ENCODE data around the gene RNLS. TPM values are rescaled to one million over a fixed set of nuclear protein-coding genes. Genes with fewer than 3 reads are reported as not detected.

The RNLS gene
- total RNA-seq, 1 experiment from 2014 or later, result not detected

DNA sequence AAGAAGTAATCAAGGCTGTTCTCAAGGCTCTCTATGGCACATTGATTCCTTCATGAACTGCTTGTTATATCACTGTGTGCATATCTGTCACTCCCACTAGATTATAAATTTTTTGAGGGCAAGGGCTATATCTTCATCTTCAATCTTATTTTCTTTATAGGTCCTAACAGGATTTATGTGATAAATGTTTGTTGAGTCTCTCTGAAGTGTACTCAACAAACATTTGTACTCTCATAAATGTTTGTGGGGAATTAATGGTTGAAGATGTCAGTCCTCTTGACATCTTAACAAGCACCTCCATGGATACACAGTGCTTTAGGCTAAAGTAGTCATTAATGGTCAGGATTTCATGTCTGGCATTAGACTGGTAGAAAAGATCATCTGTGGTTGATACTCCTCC is 143.2 kb downstream of the RNLS start:
- intact Hi-C loops (cut with micrococcal nuclease), result no loop called here
- ChIA-PET CTCF (no interaction called here), RAD21 (ENCODE audit: low non-redundant PET in 1 of 2, low total read pairs in 2 of 2, uncharacterized antibody in 2 of 2, unreplicated experiment in 2 of 2) (no interaction called here), POLR2A (no interaction called here)
- Histone ChIP-seq H3K27ac (ENCODE audit: low read depth, low read length) (no peak overlapping the region), H3K4me3 (replicated peaks in 1 of 2; ENCODE audit: low read depth in 1 of 2, low read length in 2 of 2) (no peak overlapping the region), H3K9me3 (ENCODE audit: control insufficient read depth in 1 of 2, insufficient read depth in 1 of 2, low read depth in 1 of 2, low read length in 2 of 2) (no peaks in the 10 kb centered on the region), H3K9me2 (ENCODE audit: insufficient read depth) (no peaks in the 10 kb centered on the region), H4K20me1 (ENCODE audit: insufficient read depth) (no peaks in the 10 kb centered on the region), H3K27me3 (ENCODE audit: insufficient read depth, low read length) (no peaks in the 10 kb centered on the region), H3K36me3 (ENCODE audit: control insufficient read depth in 1 of 2, insufficient read depth in 2 of 2, low read length in 2 of 2) (no peaks in the 10 kb centered on the region), H2AFZ (ENCODE audit: low read depth, low read length, poor library complexity, severe bottlenecking) (no peak overlapping the region), H3K9ac (ENCODE audit: low read length) (no peak overlapping the region), H3K4me2 (ENCODE audit: low read length) (no peak overlapping the region), H3K79me2 (ENCODE audit: insufficient read depth, low read length) (no peaks in the 10 kb centered on the region), H3K4me1 (ENCODE audit: control insufficient read depth in 1 of 2, insufficient read depth in 2 of 2, low read length in 2 of 2) (peaks cover 0 to 4% of the 10 kb centered on the region in 2 experiments; a peak in 3 of 4 replicates)
- TF ChIP-seq SIN3A (IDR thresholded peaks at IDR 0.05; ENCODE audit: low read depth) (no peak), CBX3 (IDR thresholded peaks at IDR 0.05; ENCODE audit: low read depth) (no peak), TCF7L2 (IDR thresholded peaks at IDR 0.05; ENCODE audit: borderline replicate concordance, extremely low read depth, insufficient read depth, insufficient read length) (no peak), ZFX (IDR thresholded peaks at IDR 0.05) (no peak), POLR2A (IDR thresholded peaks at IDR 0.05; ENCODE audit: borderline replicate concordance, extremely low read depth, insufficient read depth, insufficient read length) (no peak), EZH2 (IDR thresholded peaks at IDR 0.05) (no peak), CTCF (IDR thresholded peaks at IDR 0.05 in 2 of 3, conservative IDR thresholded peaks at IDR 0.05 in 1 of 3; ENCODE audit: borderline replicate concordance in 1 of 3, insufficient read depth in 1 of 3, low read depth in 2 of 3, low read length in 2 of 3) (no peak), JUND (IDR thresholded peaks at IDR 0.05) (no peak), EGR1 (IDR thresholded peaks at IDR 0.05; ENCODE audit: low read depth) (no peak)
- ATAC-seq, result no peak
- BruUV-seq (replicated peaks), result no TSS peak
- no peak for DNase-seq (ENCODE audit: low read depth, low spot score)

- ATAC-seq, result 0 out of 2 replicates have a peak, but pooled peaks have one; percentile 17
- Histone ChIP-seq H3K4me3 (replicated peaks in 1 of 2; ENCODE audit: low read depth in 1 of 2, low read length in 2 of 2) (no peak overlapping the region), H3K9ac (ENCODE audit: low read length) (no peak overlapping the region), H3K9me2 (ENCODE audit: insufficient read depth) (no peaks in the 10 kb centered on the region), H4K20me1 (ENCODE audit: insufficient read depth) (no peaks in the 10 kb centered on the region), H3K27me3 (ENCODE audit: insufficient read depth, low read length) (no peaks in the 10 kb centered on the region), H3K9me3 (ENCODE audit: control insufficient read depth in 1 of 2, insufficient read depth in 1 of 2, low read depth in 1 of 2, low read length in 2 of 2) (no peaks in the 10 kb centered on the region), H3K79me2 (ENCODE audit: insufficient read depth, low read length) (no peaks in the 10 kb centered on the region), H3K36me3 (ENCODE audit: control insufficient read depth in 1 of 2, insufficient read depth in 2 of 2, low read length in 2 of 2) (no peaks in the 10 kb centered on the region), H3K27ac (ENCODE audit: low read depth, low read length) (no peak overlapping the region), H3K4me2 (ENCODE audit: low read length) (no peak overlapping the region), H2AFZ (ENCODE audit: low read depth, low read length, poor library complexity, severe bottlenecking) (no peak overlapping the region), H3K4me1 (ENCODE audit: control insufficient read depth in 1 of 2, insufficient read depth in 2 of 2, low read length in 2 of 2) (peaks cover 7 to 10% of the 10 kb centered on the region in 2 experiments; a peak in 3 of 4 replicates)
- RAD21 ChIA-PET (ENCODE audit: low non-redundant PET in 1 of 2, low total read pairs in 2 of 2, uncharacterized antibody in 2 of 2, unreplicated experiment in 2 of 2), result no interaction called here
- BruUV-seq (replicated peaks), result no TSS peak
- POLR2A ChIA-PET, result no interaction called here
- TF ChIP-seq YY1 (IDR thresholded peaks at IDR 0.05; ENCODE audit: extremely low read depth, insufficient replicate concordance, low read depth, low read length), result no peak
- TF ChIP-seq TCF7L2 (IDR thresholded peaks at IDR 0.05; ENCODE audit: borderline replicate concordance, extremely low read depth, insufficient read depth, insufficient read length), result no peak
- no peak for TF ChIP-seq CTCF (IDR thresholded peaks at IDR 0.05 in 2 of 3, conservative IDR thresholded peaks at IDR 0.05 in 1 of 3; ENCODE audit: borderline replicate concordance in 1 of 3, insufficient read depth in 1 of 3, low read depth in 2 of 3, low read length in 2 of 3)
- no peak for TF ChIP-seq SRF (IDR thresholded peaks at IDR 0.05; ENCODE audit: low read depth)
- no peak for TF ChIP-seq EZH2phosphoT487 (IDR thresholded peaks at IDR 0.05; ENCODE audit: borderline replicate concordance)
- TF ChIP-seq POLR2AphosphoS5 (IDR thresholded peaks at IDR 0.05; ENCODE audit: low read depth, low read length), result no peak
- TF ChIP-seq SP1 (IDR thresholded peaks at IDR 0.05; ENCODE audit: low read depth), result no peak
- TF ChIP-seq EZH2 (IDR thresholded peaks at IDR 0.05), result no peak
- TF ChIP-seq FOSL1 (IDR thresholded peaks at IDR 0.05; ENCODE audit: low read depth), result no peak
- no peak for TF ChIP-seq JUND (IDR thresholded peaks at IDR 0.05)
- intact Hi-C loops (cut with micrococcal nuclease), result no loop called here
- CTCF ChIA-PET, result no interaction called here
- DNase-seq (ENCODE audit: low read depth, low spot score), result no peak
Measured at GRCh38 chr10:88437411-88437810, 145.7 kb downstream of the RNLS start.

Measured in HCT116 (cell line).